Measurements from ENCODE around the gene MIEF2. TPM values are rescaled to one million over a fixed set of nuclear protein-coding genes. Genes with fewer than 3 reads are reported as not detected.

Gene MIEF2
- total and polyA plus RNA-seq, 4 donors = 2.4 to 13.1 (median 9.3) TPM

DNA sequence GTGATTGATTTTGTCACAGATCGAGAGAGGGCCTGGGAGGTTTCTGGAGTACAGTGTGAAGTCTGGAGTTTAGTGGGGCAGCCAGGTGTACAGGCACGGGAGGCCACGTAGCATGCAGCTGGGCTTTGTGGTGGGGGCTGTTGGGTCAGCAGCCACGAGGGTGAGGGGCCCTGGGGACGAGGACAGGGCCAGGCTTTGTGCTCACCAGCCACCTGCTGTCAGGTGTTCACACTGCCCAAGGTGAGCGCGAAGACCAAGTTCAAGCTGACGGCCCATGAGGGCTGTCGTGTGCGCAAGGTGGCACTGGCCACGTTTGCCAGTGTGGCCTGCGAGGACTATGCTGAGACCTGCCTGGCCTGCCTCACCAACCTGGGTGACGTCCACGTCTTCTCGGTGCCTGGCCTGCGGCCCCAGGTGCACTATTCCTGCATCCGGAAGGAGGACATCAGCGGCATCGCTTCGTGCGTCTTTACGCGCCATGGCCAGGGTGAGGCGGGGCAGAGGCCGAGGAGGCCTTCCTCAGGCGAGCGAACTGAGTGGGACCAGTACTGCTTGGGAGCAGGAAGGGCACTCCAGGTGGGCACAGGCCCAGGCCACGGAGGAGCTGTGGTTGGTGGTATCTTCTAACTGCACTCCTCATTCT is 19.1 kb upstream of the MIEF2 start:
- ATAC-seq (ENCODE audit: low FRiP score) = no peak
- WGBS, 2 donors = 86 to 87% methylated on average over 28 of the region's 28 CpGs
- peaks cover 0 to 8% of the 10 kb centered on the region in 2 donors for H3K36me3 ChIP-seq (ENCODE audit: control insufficient read depth in 1 of 2, insufficient read depth in 2 of 2, low read length in 1 of 2)
- H3K27ac ChIP-seq (ENCODE audit: low read depth in 1 of 2, low read length in 2 of 2) = no peak overlapping the region
- H3K27me3 ChIP-seq (ENCODE audit: control insufficient read depth in 1 of 2, insufficient read depth in 2 of 2, low read length in 1 of 2) = no peaks in the 10 kb centered on the region
- DNase-seq = no peak
- no peaks in the 10 kb centered on the region for H3K4me1 ChIP-seq (ENCODE audit: control insufficient read depth in 1 of 2, insufficient read depth in 2 of 2, low read length in 2 of 2)
- H3K4me3 ChIP-seq (ENCODE audit: low read length in 2 of 2) = no peak overlapping the region
- H3K9me3 ChIP-seq (ENCODE audit: control insufficient read depth, low read length) = no peaks in the 10 kb centered on the region
- intact Hi-C loops (cut with DNase I) = no loop called here

DNA sequence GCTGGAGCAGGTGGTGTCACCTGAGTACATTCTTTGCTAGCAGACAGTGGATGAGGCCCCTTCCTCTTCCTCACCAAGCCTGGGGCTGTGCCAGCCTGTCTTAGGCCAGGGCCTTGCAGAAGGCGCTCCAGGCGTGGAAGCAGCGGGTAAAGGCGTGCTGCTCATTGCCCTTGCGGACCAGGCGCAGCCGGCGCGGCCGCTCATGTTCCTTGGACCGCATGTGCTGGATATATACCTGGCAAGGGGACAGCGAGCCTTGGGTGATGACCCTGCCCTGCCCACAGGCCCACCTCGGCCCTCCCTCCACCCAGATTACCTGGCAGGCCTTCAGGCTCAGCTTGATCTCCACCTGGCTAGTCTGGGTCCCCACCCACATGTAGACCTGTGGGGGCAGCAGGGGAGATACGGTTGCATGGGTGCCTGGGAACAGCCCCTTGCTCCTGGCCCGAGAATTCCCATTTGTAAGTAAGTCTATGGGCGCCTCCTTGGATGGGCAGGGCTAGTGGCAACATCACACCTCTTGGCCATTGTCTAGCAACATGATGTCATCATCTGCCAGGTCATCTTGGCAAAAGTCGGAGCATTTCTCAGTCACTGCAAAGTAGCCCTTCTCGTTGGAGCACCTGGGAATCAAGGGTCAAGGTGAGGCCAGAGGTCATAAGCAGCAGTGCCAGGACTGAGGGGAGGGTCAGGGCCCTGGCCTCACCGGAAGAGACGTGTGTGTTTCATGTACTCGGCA is 15.3 kb upstream of the MIEF2 start:
- no peak overlapping the region for H3K4me3 ChIP-seq (ENCODE audit: low read length in 2 of 2)
- intact Hi-C loops (cut with DNase I) = no loop called here
- ATAC-seq (ENCODE audit: low FRiP score) = no peak
- peaks cover 0 to 6% of the 10 kb centered on the region in 2 donors for H3K36me3 ChIP-seq (ENCODE audit: control insufficient read depth in 1 of 2, insufficient read depth in 2 of 2, low read length in 1 of 2)
- no peak overlapping the region for H3K27ac ChIP-seq (ENCODE audit: low read depth in 1 of 2, low read length in 2 of 2)
- no peaks in the 10 kb centered on the region for H3K9me3 ChIP-seq (ENCODE audit: control insufficient read depth, low read length)
- no peaks in the 10 kb centered on the region for H3K4me1 ChIP-seq (ENCODE audit: control insufficient read depth in 1 of 2, insufficient read depth in 2 of 2, low read length in 2 of 2)
- DNase-seq = no peak
- H3K27me3 ChIP-seq (ENCODE audit: control insufficient read depth in 1 of 2, insufficient read depth in 2 of 2, low read length in 1 of 2) = no peaks in the 10 kb centered on the region
- WGBS, 2 donors = 86 to 88% methylated on average over 21 of the region's 21 CpGs

DNA sequence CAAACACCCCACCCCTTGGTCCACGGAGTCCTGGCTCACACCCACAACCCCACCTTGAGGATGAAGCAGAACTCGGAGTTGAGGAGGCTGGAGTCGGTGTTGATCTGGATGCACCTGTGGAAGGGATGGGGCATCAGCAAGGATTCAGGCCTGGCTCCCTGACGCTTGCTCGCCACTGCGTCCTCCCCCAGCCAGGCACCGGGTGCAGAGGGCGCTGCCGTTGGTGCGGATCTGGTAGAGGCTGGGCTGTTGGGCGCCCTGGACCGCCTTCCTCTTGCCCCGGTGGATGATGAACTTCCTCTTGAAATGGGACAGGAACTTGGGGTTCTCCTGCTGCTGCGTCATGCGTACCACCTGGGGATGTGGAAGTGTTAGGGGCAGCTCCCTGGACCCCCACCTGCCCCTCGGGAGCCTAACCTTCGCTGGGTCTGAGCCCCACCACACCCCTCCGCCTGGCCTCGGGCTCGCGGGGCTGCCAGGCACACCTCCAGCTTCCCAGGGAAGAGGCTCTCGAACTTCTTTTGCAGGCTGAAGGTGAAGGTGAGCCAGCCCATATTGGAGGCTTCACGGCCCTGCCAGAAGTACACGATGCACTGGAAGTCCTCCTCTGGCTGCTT is 14.2 kb upstream of the MIEF2 start:
- H3K4me3 ChIP-seq (ENCODE audit: low read length in 2 of 2) = no peak overlapping the region
- ATAC-seq (ENCODE audit: low FRiP score) (no peak), DNase-seq (no peak)
- H3K27ac ChIP-seq (ENCODE audit: low read depth in 1 of 2, low read length in 2 of 2) = no peak overlapping the region
- no peaks in the 10 kb centered on the region for H3K27me3 ChIP-seq (ENCODE audit: control insufficient read depth in 1 of 2, insufficient read depth in 2 of 2, low read length in 1 of 2)
- intact Hi-C loops (cut with DNase I) = no loop called here
- no peaks in the 10 kb centered on the region for H3K9me3 ChIP-seq (ENCODE audit: control insufficient read depth, low read length)
- H3K36me3 ChIP-seq (ENCODE audit: control insufficient read depth in 1 of 2, insufficient read depth in 2 of 2, low read length in 1 of 2) = peaks cover 0 to 11% of the 10 kb centered on the region in 2 donors
- 87% methylated on average over 22 to 24 of the region's 24 CpGs for WGBS, 2 donors
- H3K4me1 ChIP-seq (ENCODE audit: control insufficient read depth in 1 of 2, insufficient read depth in 2 of 2, low read length in 2 of 2) = no peaks in the 10 kb centered on the region

DNA sequence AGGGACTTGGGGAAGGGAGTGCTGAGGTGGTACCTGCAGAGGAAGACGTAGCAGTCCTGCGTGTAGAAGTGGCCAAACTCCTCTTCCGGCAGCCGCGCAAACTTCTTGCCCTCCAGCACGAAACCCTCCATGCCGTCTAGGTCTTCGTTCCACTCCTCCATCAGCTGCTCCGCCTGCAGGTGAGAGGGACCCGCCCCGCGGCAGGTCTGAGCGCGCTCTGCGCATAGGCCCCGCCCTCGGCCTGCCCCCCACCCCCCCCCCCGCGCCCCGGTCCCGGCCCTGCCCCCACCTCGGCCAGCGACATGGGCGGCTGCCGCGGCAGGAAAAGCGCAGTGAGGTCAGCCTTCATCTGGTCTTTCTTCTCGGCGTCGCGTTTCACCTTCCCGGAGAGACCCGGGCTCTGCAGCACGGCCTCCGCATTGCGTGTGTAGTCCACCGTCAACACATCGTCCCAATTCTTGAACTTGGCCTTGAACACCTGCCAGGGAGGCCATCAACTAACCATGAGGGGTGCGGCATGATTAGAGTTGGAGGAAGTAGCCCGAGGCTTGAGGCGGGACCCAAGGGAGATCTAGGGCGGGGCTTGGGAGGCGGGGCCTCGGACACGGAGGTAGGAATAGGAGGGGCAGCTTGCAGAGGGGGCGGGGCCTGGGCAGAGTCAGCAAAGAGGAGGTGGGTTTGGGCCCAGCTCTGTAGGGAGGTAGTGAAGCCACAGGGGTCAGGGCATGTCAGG is 13.4 kb upstream of the MIEF2 start:
- WGBS, 2 donors = 54 to 58% methylated on average over 37 to 46 of the region's 46 CpGs
- Histone ChIP-seq H3K4me1 (ENCODE audit: control insufficient read depth in 1 of 2, insufficient read depth in 2 of 2, low read length in 2 of 2) (no peaks in the 10 kb centered on the region), H3K36me3 (ENCODE audit: control insufficient read depth in 1 of 2, insufficient read depth in 2 of 2, low read length in 1 of 2) (peaks cover 0 to 12% of the 10 kb centered on the region in 2 donors), H3K27me3 (ENCODE audit: control insufficient read depth in 1 of 2, insufficient read depth in 2 of 2, low read length in 1 of 2) (no peaks in the 10 kb centered on the region), H3K9me3 (ENCODE audit: control insufficient read depth, low read length) (no peaks in the 10 kb centered on the region), H3K4me3 (ENCODE audit: low read length in 2 of 2) (no peak overlapping the region), H3K27ac (ENCODE audit: low read depth in 1 of 2, low read length in 2 of 2) (no peak overlapping the region)
- DNase-seq = no peak
- ATAC-seq (ENCODE audit: low FRiP score) = peak; percentile 3
- intact Hi-C loops (cut with DNase I) = no loop called here

DNA sequence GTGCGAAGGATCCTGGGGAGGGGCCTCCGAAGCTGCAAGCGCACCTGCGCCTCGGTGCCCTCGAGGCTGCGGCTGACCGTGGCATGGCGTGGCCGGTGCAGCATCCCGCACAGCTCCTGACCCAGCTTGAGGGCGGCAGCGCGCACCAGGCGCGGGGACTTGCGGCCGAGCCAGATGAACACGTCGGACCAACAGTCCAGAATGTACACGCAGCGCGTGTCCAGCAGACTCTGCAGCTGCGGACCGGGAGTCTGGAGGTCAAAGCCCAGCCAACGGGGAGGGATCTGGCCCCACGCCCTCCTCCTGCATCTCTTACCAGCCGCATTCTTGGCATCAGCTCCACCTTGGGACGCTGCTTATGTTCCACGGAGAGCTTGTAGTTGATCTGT is 12.9 kb upstream of the MIEF2 start:
- intact Hi-C loops (cut with DNase I) = no loop called here
- DNase-seq = no peak
- WGBS, 2 donors = 75 to 80% methylated on average over 30 of the region's 30 CpGs
- no peak overlapping the region for H3K27ac ChIP-seq (ENCODE audit: low read depth in 1 of 2, low read length in 2 of 2)
- peaks cover 0 to 12% of the 10 kb centered on the region in 2 donors for H3K36me3 ChIP-seq (ENCODE audit: control insufficient read depth in 1 of 2, insufficient read depth in 2 of 2, low read length in 1 of 2)
- no peaks in the 10 kb centered on the region for H3K27me3 ChIP-seq (ENCODE audit: control insufficient read depth in 1 of 2, insufficient read depth in 2 of 2, low read length in 1 of 2)
- H3K4me1 ChIP-seq (ENCODE audit: control insufficient read depth in 1 of 2, insufficient read depth in 2 of 2, low read length in 2 of 2) = no peaks in the 10 kb centered on the region
- no peaks in the 10 kb centered on the region for H3K9me3 ChIP-seq (ENCODE audit: control insufficient read depth, low read length)
- no peak overlapping the region for H3K4me3 ChIP-seq (ENCODE audit: low read length in 2 of 2)
- ATAC-seq (ENCODE audit: low FRiP score) = no peak

DNA sequence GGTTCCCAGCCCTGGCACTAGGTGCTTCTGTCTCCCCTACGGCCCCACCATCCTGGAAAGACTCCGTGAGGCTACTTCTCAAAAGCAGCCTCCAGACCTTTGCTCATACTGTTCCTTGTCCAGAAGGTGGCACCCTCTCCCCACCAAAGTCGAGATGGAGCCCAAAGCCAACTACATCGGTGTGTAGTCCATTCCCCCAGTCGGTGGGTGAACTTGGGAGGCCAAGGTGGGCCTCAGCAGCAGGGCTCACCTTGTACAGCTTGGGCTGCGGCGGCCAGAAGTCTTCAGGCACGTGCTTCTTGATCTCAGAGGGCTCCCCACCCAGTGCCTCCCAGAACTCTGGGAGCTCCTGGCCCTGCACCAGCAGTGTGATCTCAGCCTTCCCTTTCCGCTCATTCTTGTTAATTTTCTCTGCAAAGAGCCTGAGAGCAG is 12.1 kb upstream of the MIEF2 start:
- H3K36me3 ChIP-seq (ENCODE audit: control insufficient read depth in 1 of 2, insufficient read depth in 2 of 2, low read length in 1 of 2) = peaks cover 0 to 12% of the 10 kb centered on the region in 2 donors

DNA sequence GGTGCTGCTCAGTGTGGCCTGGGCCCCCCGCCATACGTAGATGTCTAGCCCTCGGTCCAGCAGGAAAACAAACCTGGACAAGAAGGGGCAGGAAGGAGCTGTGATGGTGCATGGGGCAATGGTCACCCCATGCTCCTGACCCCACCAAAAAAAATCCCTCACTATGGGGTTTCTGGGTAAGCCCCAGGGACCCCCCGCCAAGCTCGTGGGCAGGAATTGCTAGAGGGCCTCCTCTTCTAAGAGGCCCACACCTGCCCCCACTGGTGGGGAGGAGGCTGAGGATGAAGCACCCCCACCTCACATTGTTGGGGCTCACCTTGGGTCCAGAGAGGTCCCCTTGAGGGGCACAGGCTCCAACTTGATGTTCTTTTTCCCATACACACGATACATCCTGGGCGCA is 11.7 kb upstream of the MIEF2 start:
- H3K4me1 ChIP-seq (ENCODE audit: control insufficient read depth in 1 of 2, insufficient read depth in 2 of 2, low read length in 2 of 2) = no peaks in the 10 kb centered on the region
- no peak overlapping the region for H3K4me3 ChIP-seq (ENCODE audit: low read length in 2 of 2)
- H3K27me3 ChIP-seq (ENCODE audit: control insufficient read depth in 1 of 2, insufficient read depth in 2 of 2, low read length in 1 of 2) = no peaks in the 10 kb centered on the region
- WGBS, 2 donors = 82 to 85% methylated on average over 7 of the region's 7 CpGs
- DNase-seq (no peak), ATAC-seq (ENCODE audit: low FRiP score) (no peak)
- no peaks in the 10 kb centered on the region for H3K9me3 ChIP-seq (ENCODE audit: control insufficient read depth, low read length)
- intact Hi-C loops (cut with DNase I) = no loop called here
- H3K36me3 ChIP-seq (ENCODE audit: control insufficient read depth in 1 of 2, insufficient read depth in 2 of 2, low read length in 1 of 2) = peaks cover 3 to 12% of the 10 kb centered on the region in 2 donors
- no peak overlapping the region for H3K27ac ChIP-seq (ENCODE audit: low read depth in 1 of 2, low read length in 2 of 2)

More for the DNA sequence above, 12.1 kb upstream of the MIEF2 start:
- ATAC-seq (ENCODE audit: low FRiP score) (peak; percentile 70), DNase-seq (no peak)
- 10 to 17% methylated on average over 9 of the region's 9 CpGs for WGBS, 2 donors
- no peaks in the 10 kb centered on the region for H3K4me1 ChIP-seq (ENCODE audit: control insufficient read depth in 1 of 2, insufficient read depth in 2 of 2, low read length in 2 of 2)
- intact Hi-C loops (cut with DNase I) = no loop called here
- H3K27ac ChIP-seq (ENCODE audit: low read depth in 1 of 2, low read length in 2 of 2) = no peak overlapping the region
- H3K9me3 ChIP-seq (ENCODE audit: control insufficient read depth, low read length) = no peaks in the 10 kb centered on the region
- no peak overlapping the region for H3K4me3 ChIP-seq (ENCODE audit: low read length in 2 of 2)
- H3K27me3 ChIP-seq (ENCODE audit: control insufficient read depth in 1 of 2, insufficient read depth in 2 of 2, low read length in 1 of 2) = no peaks in the 10 kb centered on the region

DNA sequence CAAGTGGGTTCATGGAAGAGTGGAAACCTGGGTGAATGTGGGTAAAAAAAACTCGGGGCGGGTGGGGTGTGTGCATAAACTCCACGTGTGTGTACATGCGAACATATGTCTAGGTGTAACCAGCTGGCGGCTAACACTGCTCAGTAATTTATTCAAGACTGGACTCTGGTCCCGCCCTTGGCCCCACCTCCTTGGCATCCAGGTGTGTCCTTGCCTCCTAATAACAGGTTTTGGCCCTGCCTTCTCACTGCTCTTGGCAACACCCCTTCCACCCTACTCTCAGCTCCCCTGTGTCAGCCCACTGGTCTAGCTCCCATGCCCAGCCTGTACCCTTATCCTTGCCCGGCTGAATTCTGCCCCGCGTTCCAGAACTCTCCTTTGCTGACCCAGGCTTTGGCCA is 10.2 kb upstream of the MIEF2 start:
- no peaks in the 10 kb centered on the region for H3K27me3 ChIP-seq (ENCODE audit: control insufficient read depth in 1 of 2, insufficient read depth in 2 of 2, low read length in 1 of 2)
- H3K4me1 ChIP-seq (ENCODE audit: control insufficient read depth in 1 of 2, insufficient read depth in 2 of 2, low read length in 2 of 2) = no peaks in the 10 kb centered on the region
- WGBS, 2 donors = 84 to 85% methylated on average over 9 of the region's 9 CpGs
- ATAC-seq (ENCODE audit: low FRiP score) (no peak), DNase-seq (no peak)
- H3K9me3 ChIP-seq (ENCODE audit: control insufficient read depth, low read length) = no peaks in the 10 kb centered on the region
- H3K36me3 ChIP-seq (ENCODE audit: control insufficient read depth in 1 of 2, insufficient read depth in 2 of 2, low read length in 1 of 2) = peaks cover 5 to 12% of the 10 kb centered on the region in 2 donors
- intact Hi-C loops (cut with DNase I) = no loop called here
- no peak overlapping the region for H3K27ac ChIP-seq (ENCODE audit: low read depth in 1 of 2, low read length in 2 of 2)
- H3K4me3 ChIP-seq (ENCODE audit: low read length in 2 of 2) = no peak overlapping the region
